ENCODE data around the gene CILP. TPM values are rescaled to one million over a fixed set of nuclear protein-coding genes. Genes with fewer than 3 reads are reported as not detected.

CILP gene
- total RNA-seq, 1 experiment from 2014 or later: not detected

- no peaks in the 10 kb centered on the region for H3K4me1 ChIP-seq (replicated peaks)
- H3K4me3 ChIP-seq: no peak overlapping the region
- H3K36me3 ChIP-seq: peaks cover 70% of the 10 kb centered on the region
- H3K27ac ChIP-seq: no peak overlapping the region
- no peaks in the 10 kb centered on the region for H3K27me3 ChIP-seq (replicated peaks)
- no peaks in the 10 kb centered on the region for H3K9me3 ChIP-seq (replicated peaks)
- no peak for DNase-seq (ENCODE audit: low read depth in 1 of 2, low spot score in 2 of 2)
Observed at GRCh38 chr15:65174509-65174908, 36.8 kb downstream of the CILP start.

GRCh38 chr15:65172531-65172930 is 38.7 kb downstream of the CILP start:
- Histone ChIP-seq H3K27me3 (replicated peaks) (no peaks in the 10 kb centered on the region), H3K4me3 (no peak overlapping the region), H3K9me3 (replicated peaks) (no peaks in the 10 kb centered on the region), H3K27ac (no peak overlapping the region), H3K36me3 (peaks cover 58% of the 10 kb centered on the region), H3K4me1 (replicated peaks) (no peaks in the 10 kb centered on the region)
- DNase-seq (ENCODE audit: low read depth in 1 of 2, low spot score in 2 of 2): no peak

DNA sequence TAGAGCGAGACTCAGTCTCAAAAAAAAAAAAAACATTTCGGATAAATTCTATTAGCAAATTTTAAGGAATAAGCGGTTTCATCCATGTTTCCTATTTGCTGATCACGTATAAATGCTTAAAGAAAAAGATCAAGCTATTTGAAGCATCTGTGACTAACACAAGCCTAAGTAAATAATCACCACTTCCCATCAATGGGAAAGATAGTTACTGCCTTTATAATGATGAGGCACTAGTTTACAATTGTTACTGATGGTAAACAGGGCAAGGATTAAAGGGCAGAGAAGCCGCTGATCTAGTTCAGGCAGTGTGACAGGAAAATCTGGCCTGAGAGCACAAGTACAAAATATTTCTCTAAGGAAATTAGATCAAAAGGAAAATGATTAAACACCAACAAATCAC is 39.8 kb downstream of the CILP start:
- no peak overlapping the region for H3K4me3 ChIP-seq
- H3K27me3 ChIP-seq (replicated peaks): no peaks in the 10 kb centered on the region
- H3K27ac ChIP-seq: no peak overlapping the region
- H3K9me3 ChIP-seq (replicated peaks): no peaks in the 10 kb centered on the region
- DNase-seq (ENCODE audit: low read depth in 1 of 2, low spot score in 2 of 2): no peak
- peaks cover 52% of the 10 kb centered on the region for H3K36me3 ChIP-seq
- no peaks in the 10 kb centered on the region for H3K4me1 ChIP-seq (replicated peaks)

DNA sequence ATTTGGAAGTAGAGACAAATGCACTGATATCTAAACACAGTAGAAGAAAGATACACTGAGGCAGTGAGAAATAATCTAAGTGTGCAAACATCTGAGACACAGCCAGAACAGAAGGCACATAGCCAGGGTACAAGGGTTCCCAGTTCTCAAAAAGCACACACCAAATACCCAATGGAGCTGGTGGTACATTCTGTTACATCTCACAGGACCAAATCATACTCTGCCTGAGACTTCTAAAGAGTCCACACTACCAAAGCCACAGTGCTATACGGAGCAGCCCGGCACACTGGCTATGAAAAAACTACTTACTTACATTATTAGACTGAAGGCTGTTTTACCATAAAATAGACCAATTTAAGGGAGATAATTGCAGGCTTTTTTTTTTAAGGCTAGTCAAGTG is 45.4 kb downstream of the CILP start:
- peaks cover 54% of the 10 kb centered on the region for H3K36me3 ChIP-seq
- no peaks in the 10 kb centered on the region for H3K27me3 ChIP-seq (replicated peaks)
- H3K9me3 ChIP-seq (replicated peaks): no peaks in the 10 kb centered on the region
- H3K27ac ChIP-seq: no peak overlapping the region
- H3K4me1 ChIP-seq (replicated peaks): no peaks in the 10 kb centered on the region
- no peak for DNase-seq (ENCODE audit: low read depth in 1 of 2, low spot score in 2 of 2)
- no peak overlapping the region for H3K4me3 ChIP-seq

GRCh38 chr15:65164139-65164538 is 47.1 kb downstream of the CILP start:
- Histone ChIP-seq H3K27ac (no peak overlapping the region), H3K27me3 (replicated peaks) (no peaks in the 10 kb centered on the region), H3K36me3 (peaks cover 48% of the 10 kb centered on the region), H3K4me3 (no peak overlapping the region), H3K9me3 (replicated peaks) (no peaks in the 10 kb centered on the region), H3K4me1 (replicated peaks) (no peaks in the 10 kb centered on the region)
- DNase-seq (ENCODE audit: low read depth in 1 of 2, low spot score in 2 of 2): no peak

DNA sequence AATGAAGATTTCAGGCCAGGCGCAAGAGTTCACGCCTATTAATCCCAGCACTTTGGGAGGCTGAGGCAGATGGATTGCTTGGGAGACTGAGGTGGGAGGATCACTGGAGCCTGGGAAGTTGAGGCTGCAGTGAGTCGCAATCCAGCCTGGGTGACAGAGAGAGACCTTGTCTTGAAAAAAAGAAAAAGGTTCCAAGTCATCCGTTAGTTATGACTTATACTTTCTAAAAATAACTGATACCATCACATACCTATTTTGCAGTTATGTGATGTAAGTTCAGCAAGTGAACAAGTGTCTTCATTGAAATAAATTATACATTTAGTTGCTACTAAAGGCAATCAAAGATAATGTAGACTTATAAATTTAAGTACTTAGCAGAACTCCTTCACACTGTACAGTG is 48.2 kb downstream of the CILP start:
- Histone ChIP-seq H3K27ac (no peak overlapping the region), H3K4me3 (no peak overlapping the region), H3K4me1 (replicated peaks) (no peaks in the 10 kb centered on the region), H3K36me3 (peaks cover 59% of the 10 kb centered on the region), H3K9me3 (replicated peaks) (no peaks in the 10 kb centered on the region), H3K27me3 (replicated peaks) (no peaks in the 10 kb centered on the region)
- no peak for DNase-seq (ENCODE audit: low read depth in 1 of 2, low spot score in 2 of 2)

DNA sequence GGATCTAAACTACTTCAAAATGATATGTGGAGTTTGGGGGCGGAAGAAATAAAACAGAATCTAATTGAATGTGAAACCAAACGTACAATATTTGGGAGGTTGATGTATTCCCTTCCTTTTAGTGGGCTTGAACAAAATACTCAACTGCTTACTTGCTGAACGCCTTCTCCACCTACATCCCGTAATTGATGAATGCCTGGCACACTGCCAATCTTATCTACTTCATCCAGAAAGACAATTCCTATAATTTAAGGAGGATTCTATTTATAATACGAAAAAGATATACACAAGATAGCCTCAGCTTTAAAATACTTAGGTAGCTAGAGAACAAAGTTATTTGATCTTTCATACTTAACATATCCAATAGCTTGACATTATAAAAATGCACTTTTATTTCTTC is 54.6 kb downstream of the CILP start:
- peaks cover 82% of the 10 kb centered on the region for H3K36me3 ChIP-seq
- no peaks in the 10 kb centered on the region for H3K27me3 ChIP-seq (replicated peaks)
- no peak for DNase-seq (ENCODE audit: low read depth in 1 of 2, low spot score in 2 of 2)
- no peaks in the 10 kb centered on the region for H3K9me3 ChIP-seq (replicated peaks)
- H3K4me1 ChIP-seq (replicated peaks): no peaks in the 10 kb centered on the region
- no peak overlapping the region for H3K4me3 ChIP-seq
- H3K27ac ChIP-seq: no peak overlapping the region

DNA sequence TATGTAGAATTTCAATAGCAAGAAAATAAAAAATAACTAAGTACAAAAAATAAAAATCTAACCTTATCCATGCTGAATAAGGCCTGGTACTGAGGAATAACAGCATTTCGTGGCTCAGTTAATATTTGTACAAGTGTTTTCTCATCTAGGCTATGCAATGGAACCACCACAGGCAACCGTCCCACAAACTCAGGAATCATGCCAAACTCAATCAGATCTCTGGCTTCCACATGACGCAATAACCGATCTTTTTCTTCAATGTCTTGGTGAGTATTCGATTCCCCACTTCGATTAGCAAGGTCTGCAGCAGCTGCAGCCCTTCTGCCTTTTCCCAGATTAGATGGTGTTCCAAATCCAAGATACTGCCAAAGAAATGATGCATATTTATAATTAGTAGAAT is 56.6 kb downstream of the CILP start:
- no peaks in the 10 kb centered on the region for H3K4me1 ChIP-seq (replicated peaks)
- H3K36me3 ChIP-seq: peaks cover 88% of the 10 kb centered on the region
- no peak for DNase-seq (ENCODE audit: low read depth in 1 of 2, low spot score in 2 of 2)
- no peaks in the 10 kb centered on the region for H3K27me3 ChIP-seq (replicated peaks)
- H3K4me3 ChIP-seq: no peak overlapping the region
- no peak overlapping the region for H3K27ac ChIP-seq
- H3K9me3 ChIP-seq (replicated peaks): no peaks in the 10 kb centered on the region

DNA sequence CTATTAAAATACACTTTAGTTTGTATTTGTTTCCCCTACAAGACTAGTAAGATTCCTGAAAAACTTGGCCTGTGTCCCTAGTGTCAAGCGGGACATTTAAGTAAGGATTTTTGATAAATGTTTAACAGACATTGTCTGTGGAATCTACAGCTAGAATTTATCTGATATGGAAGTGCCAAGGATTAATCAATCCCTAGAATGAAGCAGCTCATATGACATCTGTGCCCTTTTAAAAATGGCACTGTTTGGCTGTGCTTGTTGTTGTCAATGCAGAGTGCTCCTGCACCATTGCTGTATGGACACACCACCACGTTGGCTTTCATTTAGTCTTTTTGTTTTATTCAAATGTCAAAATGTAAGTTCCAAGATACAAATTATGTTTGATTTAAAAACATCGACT is 63.4 kb downstream of the CILP start:
- H3K36me3 ChIP-seq: peaks cover 37% of the 10 kb centered on the region
- no peaks in the 10 kb centered on the region for H3K4me1 ChIP-seq (replicated peaks)
- no peak overlapping the region for H3K27ac ChIP-seq
- H3K4me3 ChIP-seq: no peak overlapping the region
- no peaks in the 10 kb centered on the region for H3K9me3 ChIP-seq (replicated peaks)
- no peaks in the 10 kb centered on the region for H3K27me3 ChIP-seq (replicated peaks)
- DNase-seq (ENCODE audit: low read depth in 1 of 2, low spot score in 2 of 2): no peak

DNA sequence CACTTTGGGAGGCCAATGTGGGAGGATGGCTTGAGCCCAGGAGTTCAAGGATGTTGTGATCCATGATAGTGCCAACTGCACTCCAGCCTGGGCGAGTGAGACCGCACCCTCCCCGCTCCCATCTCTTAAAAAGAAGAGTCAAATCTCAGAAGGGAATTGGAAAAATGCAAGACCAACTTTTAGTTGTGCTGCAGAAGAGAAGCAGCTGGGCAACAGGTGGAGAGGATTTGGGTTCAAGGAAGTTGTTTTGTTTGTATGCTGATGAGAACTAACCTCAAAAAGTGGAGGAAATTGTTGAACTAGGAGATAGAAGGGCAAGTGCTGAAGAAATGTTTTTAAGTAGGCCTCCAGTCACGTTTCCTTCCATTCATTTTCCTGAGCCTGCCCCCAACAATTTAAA is 64.8 kb downstream of the CILP start:
- H3K27ac ChIP-seq: no peak overlapping the region
- H3K36me3 ChIP-seq: peaks cover 29% of the 10 kb centered on the region
- no peaks in the 10 kb centered on the region for H3K4me1 ChIP-seq (replicated peaks)
- no peak for DNase-seq (ENCODE audit: low read depth in 1 of 2, low spot score in 2 of 2)
- H3K27me3 ChIP-seq (replicated peaks): no peaks in the 10 kb centered on the region
- no peak overlapping the region for H3K4me3 ChIP-seq
- H3K9me3 ChIP-seq (replicated peaks): no peaks in the 10 kb centered on the region

Other genes with a start within 250 kb of the CILP start
- gene SPG21, start 221.6 kb downstream of the CILP start, total RNA-seq (2014; rRNA removed; shearing (Covaris generic)): 41.8 and 49.0 TPM in 2 replicates
- gene MTFMT, start 181.8 kb downstream of the CILP start, total RNA-seq (2014; rRNA removed; shearing (Covaris generic)): 22.1 and 30.4 TPM in 2 replicates
- gene SLC51B, start 166.1 kb downstream of the CILP start, total RNA-seq (2014; rRNA removed; shearing (Covaris generic)): 1.1 TPM in 1 of 2 replicates, not detected in the other
- 175 and 181 TPM in 2 replicates for gene RASL12, start 143.5 kb downstream of the CILP start, total RNA-seq (2014; rRNA removed; shearing (Covaris generic))
- not detected in 2 replicates for gene KBTBD13, start 134.7 kb downstream of the CILP start, total RNA-seq (2014; rRNA removed; shearing (Covaris generic))
- gene UBAP1L, start 96.3 kb downstream of the CILP start, total RNA-seq (2014; rRNA removed; shearing (Covaris generic)): 0.38 and 0.87 TPM in 2 replicates
- 25.8 and 29.4 TPM in 2 replicates for gene PDCD7, start 77.7 kb downstream of the CILP start, total RNA-seq (2014; rRNA removed; shearing (Covaris generic))
- 22.6 and 33.2 TPM in 2 replicates for gene CLPX, start 26.1 kb downstream of the CILP start, total RNA-seq (2014; rRNA removed; shearing (Covaris generic))
- 3.0 and 7.4 TPM in 2 replicates for gene PARP16, start 75.4 kb upstream of the CILP start, total RNA-seq (2014; rRNA removed; shearing (Covaris generic))
- not detected in 2 replicates for gene RNU5A-1, start 84.6 kb upstream of the CILP start, total RNA-seq (2014; rRNA removed; shearing (Covaris generic))
- gene RNU5B-1, start 93.2 kb upstream of the CILP start, total RNA-seq (2014; rRNA removed; shearing (Covaris generic)): not detected in 2 replicates
- not detected in 2 replicates for gene IGDCC3, start 166.5 kb upstream of the CILP start, total RNA-seq (2014; rRNA removed; shearing (Covaris generic))
- gene IGDCC4, start 211.5 kb upstream of the CILP start, total RNA-seq (2014; rRNA removed; shearing (Covaris generic)): 0.47 and 0.91 TPM in 2 replicates

All from SJSA1 (cell line).